Common myeloid progenitor, CD34-positive (primary cell): ENCODE data around the gene KCTD16.

Source experiments
- CTCF ChIA-PET: fragments of 350-600 bp; sonication (Branson Sonifier 250); formaldehyde crosslinking; loops from one replicate; lab custom pipeline; 2021; ENCODE audit warnings: antibody characterized with exemption; lab: Charles Lee
- POLR2A ChIA-PET: fragments of 350-600 bp; sonication (Branson Sonifier 250); formaldehyde crosslinking; loops from one replicate; lab custom pipeline; 2021; ENCODE audit warnings: antibody characterized with exemption; lab: Charles Lee
- DNase-seq, 3 donors: peaks; one replicate each; pipeline versions ENCODE4 v3.0.0 to v3.0.0-alpha.2; 2013
- H3K27ac ChIP-seq, 2 experiments: 1 replicate in 1 of 2; 2 replicates in 1 of 2; pipeline ENCODE4 v1.7.0; 2013; ENCODE audit warnings: inconsistent platforms in 2 of 2, low read length in 2 of 2, mild to moderate bottlenecking in 2 of 2, low read depth in 1 of 2, moderate library complexity in 1 of 2; ENCODE audit not compliant: severe bottlenecking in 2 of 2, insufficient read depth in 1 of 2, poor library complexity in 1 of 2
- H3K27me3 ChIP-seq, 5 experiments: replicated peaks in 2 of 5; 1 replicate in 3 of 5; 2 replicates in 2 of 5; pipeline versions ENCODE4 v1.6.1 to v1.7.0; 2013; ENCODE audit warnings: low read length in 4 of 5, mild to moderate bottlenecking in 2 of 5, moderate library complexity in 2 of 5, inconsistent platforms in 1 of 5; ENCODE audit not compliant: insufficient read depth in 5 of 5, control insufficient read depth in 4 of 5
- H3K36me3 ChIP-seq, 4 experiments: 1 replicate in 2 of 4; 2 replicates in 2 of 4; pipeline versions ENCODE4 v1.6.1 to v1.7.0; 2013; ENCODE audit warnings: low read length in 3 of 4, control low read depth in 1 of 4, mild to moderate bottlenecking in 1 of 4; ENCODE audit not compliant: control insufficient read depth in 4 of 4, insufficient read depth in 4 of 4
- H3K4me1 ChIP-seq, 4 experiments: 1 replicate in 3 of 4; 2 replicates in 1 of 4; pipeline versions ENCODE4 v1.6.1 to v1.7.1; 2013; ENCODE audit warnings: low read length in 3 of 4, mild to moderate bottlenecking in 3 of 4, control low read depth in 1 of 4, inconsistent platforms in 1 of 4, moderate library complexity in 1 of 4; ENCODE audit not compliant: control insufficient read depth in 4 of 4, insufficient read depth in 4 of 4; ENCODE audit errors: control extremely low read depth in 1 of 4
- H3K4me3 ChIP-seq, 7 experiments: 1 replicate in 4 of 7; 2 replicates in 3 of 7; pipeline versions ENCODE4 v1.5.1 to v1.7.0; 2013; ENCODE audit warnings: mild to moderate bottlenecking in 7 of 7, low read length in 6 of 7, moderate library complexity in 6 of 7, inconsistent platforms in 2 of 7, low read depth in 2 of 7, control low read depth in 1 of 7; ENCODE audit not compliant: insufficient read depth in 4 of 7, control insufficient read depth in 1 of 7; ENCODE audit errors: extremely low read depth in 1 of 7
- H3K9me3 ChIP-seq, 5 experiments: 1 replicate in 4 of 5; 2 replicates in 1 of 5; pipeline versions ENCODE4 v1.6.1 to v1.7.1; 2013; ENCODE audit warnings: low read length in 4 of 5, mild to moderate bottlenecking in 2 of 5, inconsistent platforms in 1 of 5, low read depth in 1 of 5, moderate library complexity in 1 of 5; ENCODE audit not compliant: control insufficient read depth in 4 of 5, insufficient read depth in 2 of 5; ENCODE audit errors: control extremely low read depth in 1 of 5
- WGBS: methylation state at CpG from one replicate; pipeline ENCODE4 v1.1.5; 2013; ENCODE audit not compliant: insufficient coverage; 5-methylcytosine and 5-hydroxymethylcytosine counted together

The KCTD16 gene

GRCh38 chr5:144203750-144204596, 33.3 kb downstream of the KCTD16 start:
- ChIA-PET POLR2A (no interaction called here), CTCF (interaction anchor here (0.7 to 2.6 kb wide), 16 partner anchors 9 to 1924 kb away, joined by 3 to 14 read pairs (median 4); partner anchors contain the start of genes KCTD16 and YIPF5)
- WGBS: 93% methylated on average over 3 of the region's 10 CpGs
- peak; percentile 71 to 82 (median 77) for DNase-seq
- Histone ChIP-seq H3K27me3 (peaks cover 6 to 36% (median 26%) of the 10 kb centered on the region in 5 experiments), H3K36me3 (no peaks in the 10 kb centered on the region), H3K27ac (no peak overlapping the region), H3K4me3 (no peak overlapping the region), H3K4me1 (peaks cover 0 to 6% (median 5%) of the 10 kb centered on the region in 4 experiments), H3K9me3 (no peaks in the 10 kb centered on the region)

- ChIA-PET POLR2A (interaction anchor here (0.7 kb wide), 1 partner anchor 33 kb away, joined by 3 read pairs; no protein-coding TSS in a partner anchor), CTCF (interaction anchor here (1.2 to 2.6 kb wide), 5 partner anchors 34 to 1843 kb away, joined by 3 to 14 read pairs (median 5); partner anchors contain the start of genes KCTD16 and YIPF5)
- Histone ChIP-seq H3K4me3 (peak overlapping the region in 2 of 7 experiments; percentile 19 to 53), H3K27ac (no peak overlapping the region), H3K4me1 (peaks cover 0 to 6% (median 5%) of the 10 kb centered on the region in 4 experiments), H3K36me3 (no peaks in the 10 kb centered on the region), H3K9me3 (no peaks in the 10 kb centered on the region), H3K27me3 (peaks cover 6 to 36% (median 28%) of the 10 kb centered on the region in 5 experiments)
- peak in 2 of 3 donors; percentile 26 to 28 for DNase-seq
- WGBS: 2% methylated on average over 23 of the region's 31 CpGs
These were observed 34.5 kb downstream of the KCTD16 start for GRCh38 chr5:144205141-144205551.

- no CpG with 5 or more reads among the region's 2 CpGs for WGBS
- Histone ChIP-seq H3K36me3 (no peaks in the 10 kb centered on the region), H3K27me3 (peaks cover 6 to 36% (median 28%) of the 10 kb centered on the region in 5 experiments), H3K4me3 (no peak overlapping the region), H3K27ac (no peak overlapping the region), H3K9me3 (no peaks in the 10 kb centered on the region), H3K4me1 (peaks cover 0 to 6% (median 5%) of the 10 kb centered on the region in 4 experiments)
- ChIA-PET POLR2A (interaction anchor here (0.6 kb wide), 1 partner anchor 77 kb away, joined by 4 read pairs; no protein-coding TSS in a partner anchor), CTCF (interaction anchor here (2.6 kb wide), 1 partner anchor 1032 kb away, joined by 7 read pairs; no protein-coding TSS in a partner anchor)
- DNase-seq: no peak
These were observed 35.5 kb downstream of the KCTD16 start for GRCh38 chr5:144206141-144206540.

- POLR2A ChIA-PET: no interaction called here
- Histone ChIP-seq H3K27ac (no peak overlapping the region), H3K4me1 (peaks cover 0 to 6% (median 5%) of the 10 kb centered on the region in 4 experiments), H3K27me3 (peaks cover 6 to 39% (median 28%) of the 10 kb centered on the region in 5 experiments), H3K36me3 (no peaks in the 10 kb centered on the region), H3K9me3 (no peaks in the 10 kb centered on the region), H3K4me3 (no peak overlapping the region)
- no peak for DNase-seq
- CTCF ChIA-PET: interaction anchor here (1.8 kb wide), 1 partner anchor 9 kb away, joined by 5 read pairs; no protein-coding TSS in a partner anchor
These were observed 37.3 kb downstream of the KCTD16 start for GRCh38 chr5:144207875-144208444.

GRCh38 chr5:144209361-144209760, 38.7 kb downstream of the KCTD16 start:
- Histone ChIP-seq H3K4me3 (no peak overlapping the region), H3K4me1 (peaks cover 0 to 6% (median 5%) of the 10 kb centered on the region in 4 experiments), H3K36me3 (no peaks in the 10 kb centered on the region), H3K27me3 (peaks cover 6 to 34% (median 24%) of the 10 kb centered on the region in 5 experiments), H3K9me3 (no peaks in the 10 kb centered on the region), H3K27ac (no peak overlapping the region)
- WGBS: 90% methylated on average over 2 of the region's 4 CpGs
- POLR2A ChIA-PET: interaction anchor here (0.5 kb wide), 1 partner anchor 108 kb away, joined by 3 read pairs; no protein-coding TSS in a partner anchor
- CTCF ChIA-PET: no interaction called here
- peak in 1 of 3 donors; percentile 12 for DNase-seq

- DNase-seq: no peak
- ChIA-PET CTCF (no interaction called here), POLR2A (no interaction called here)
- no peaks in the 10 kb centered on the region for H3K36me3 ChIP-seq
- WGBS: 83% methylated on average over 1 of the region's 1 CpG
- H3K4me3 ChIP-seq: no peak overlapping the region
- H3K27ac ChIP-seq: no peak overlapping the region
- no peaks in the 10 kb centered on the region for H3K4me1 ChIP-seq
- H3K9me3 ChIP-seq: no peaks in the 10 kb centered on the region
- peaks cover 6 to 21% (median 13%) of the 10 kb centered on the region in 5 experiments for H3K27me3 ChIP-seq
These were observed 40.0 kb downstream of the KCTD16 start for GRCh38 chr5:144210655-144211054.
